Tibial artery (tissue), 4 donors: Measurements from ENCODE around the gene NEK11.
"Not testable (repeated sequence)": the region's sequence is repeated elsewhere in the genome, so short reads cannot be mapped to it uniquely, and the experiment has no call there.

Experiments
- DNase-seq, 2 donors: peaks; one replicate each; pipeline ENCODE4 v3.0.0-alpha.2; 2019
- H3K27ac ChIP-seq, 2 donors: fragments of 200-600 bp; sonication (generic) in 1 of 2; 1 replicate in 1 of 2; 2 replicates in 1 of 2; pipeline ENCODE4 v1.5.1; 2018 to 2019; ENCODE audit warnings: mild to moderate bottlenecking in 1 of 2
- H3K27me3 ChIP-seq, 2 donors: fragments of 200-600 bp; sonication (generic) in 1 of 2; one replicate each; pipeline versions ENCODE4 v1.5.1 to v1.6.0; 2016 to 2019
- H3K36me3 ChIP-seq, 3 donors: fragments of 200-600 bp; sonication (generic) in 2 of 3; one replicate each; pipeline ENCODE4 v1.5.1; 2016 to 2019; ENCODE audit warnings: mild to moderate bottlenecking in 2 of 3
- H3K4me1 ChIP-seq, 4 donors: fragments of 200-600 bp; sonication (generic) in 2 of 4; 1 replicate in 3 of 4; 2 replicates in 1 of 4; pipeline ENCODE4 v1.5.1; 2016 to 2019
- H3K4me3 ChIP-seq, 2 donors: fragments of 200-600 bp; sonication (generic) in 1 of 2; 1 replicate in 1 of 2; 2 replicates in 1 of 2; pipeline ENCODE4 v1.5.1; 2018 to 2019; ENCODE audit warnings: mild to moderate bottlenecking in 2 of 2
- H3K9me3 ChIP-seq, 3 donors: fragments of 200-600 bp; sonication (generic) in 1 of 3; one replicate each; pipeline ENCODE4 v1.5.1; 2016 to 2019
- CTCF ChIP-seq, 2 experiments: fragments of 200-600 bp in 1 of 2; fragments of 450-650 bp in 1 of 2; IDR thresholded peaks; one replicate each; pipeline ENCODE4 v1.5.1; 2017 to 2019; ENCODE audit warnings: antibody characterized with exemption in 2 of 2, mild to moderate bottlenecking in 1 of 2, moderate library complexity in 1 of 2
- intact Hi-C: fragments of 100-400 bp; cut with DNase I; formaldehyde crosslinking; loops from one replicate; pipeline ENCODE4 v1.15.0; 2023; ENCODE audit warnings: low total_unique reads

NEK11 gene

GRCh38 chr3:131329774-131330173 lies 303.1 kb downstream of the NEK11 start:
- no peaks in the 10 kb centered on the region for H3K4me1 ChIP-seq
- no peak overlapping the region for H3K27ac ChIP-seq
- no peak for TF ChIP-seq CTCF (IDR thresholded peaks at IDR 0.05)
- peaks cover 0 to 5% (median 0%) of the 10 kb centered on the region in 3 donors for H3K36me3 ChIP-seq
- H3K27me3 ChIP-seq: no peaks in the 10 kb centered on the region
- intact Hi-C loops: no loop called here
- no peak overlapping the region for H3K4me3 ChIP-seq
- no peaks in the 10 kb centered on the region for H3K9me3 ChIP-seq
- no peak for DNase-seq

- H3K27me3 ChIP-seq, H3K9me3 ChIP-seq, H3K4me1 ChIP-seq, DNase-seq, intact Hi-C loops, H3K4me3 ChIP-seq, H3K27ac ChIP-seq, H3K36me3 ChIP-seq: not testable (repeated sequence)
Observed at GRCh38 chr3:131331456-131332085, 304.9 kb downstream of the NEK11 start.

GRCh38 chr3:131338948-131339640 lies 312.4 kb downstream of the NEK11 start:
- no peaks in the 10 kb centered on the region for H3K27me3 ChIP-seq
- peaks cover 0 to 5% (median 0%) of the 10 kb centered on the region in 4 donors for H3K4me1 ChIP-seq
- intact Hi-C loops: no loop called here
- no peak for TF ChIP-seq CTCF (IDR thresholded peaks at IDR 0.05)
- no peak for DNase-seq
- H3K27ac ChIP-seq: no peak overlapping the region
- H3K9me3 ChIP-seq: peaks cover 0 to 6% (median 6%) of the 10 kb centered on the region in 3 donors
- H3K4me3 ChIP-seq: no peak overlapping the region
- H3K36me3 ChIP-seq: peaks cover 0 to 4% (median 0%) of the 10 kb centered on the region in 3 donors

GRCh38 chr3:131341761-131342160 lies 315.1 kb downstream of the NEK11 start:
- no peak overlapping the region for H3K4me3 ChIP-seq
- intact Hi-C loops: no loop called here
- DNase-seq: no peak
- no peak overlapping the region for H3K27ac ChIP-seq
- peaks cover 0 to 4% (median 0%) of the 10 kb centered on the region in 3 donors for H3K36me3 ChIP-seq
- TF ChIP-seq CTCF (IDR thresholded peaks at IDR 0.05): no peak
- H3K27me3 ChIP-seq: no peaks in the 10 kb centered on the region
- H3K4me1 ChIP-seq: peaks cover 0 to 5% (median 0%) of the 10 kb centered on the region in 4 donors
- peaks cover 0 to 7% (median 7%) of the 10 kb centered on the region in 3 donors for H3K9me3 ChIP-seq

GRCh38 chr3:131348911-131349310 lies 322.2 kb downstream of the NEK11 start:
- intact Hi-C loops: no loop called here
- no peak overlapping the region for H3K27ac ChIP-seq
- H3K4me3 ChIP-seq: no peak overlapping the region
- TF ChIP-seq CTCF (IDR thresholded peaks at IDR 0.05): no peak
- no peaks in the 10 kb centered on the region for H3K36me3 ChIP-seq
- no peaks in the 10 kb centered on the region for H3K4me1 ChIP-seq
- DNase-seq: no peak
- peaks cover 0 to 3% (median 3%) of the 10 kb centered on the region in 3 donors for H3K9me3 ChIP-seq
- no peaks in the 10 kb centered on the region for H3K27me3 ChIP-seq

- no peaks in the 10 kb centered on the region for H3K27me3 ChIP-seq
- no peak overlapping the region for H3K4me3 ChIP-seq
- no peaks in the 10 kb centered on the region for H3K4me1 ChIP-seq
- no peak for TF ChIP-seq CTCF (IDR thresholded peaks at IDR 0.05)
- no peaks in the 10 kb centered on the region for H3K36me3 ChIP-seq
- DNase-seq: no peak
- H3K9me3 ChIP-seq: no peaks in the 10 kb centered on the region
- intact Hi-C loops: no loop called here
- H3K27ac ChIP-seq: no peak overlapping the region
Observed at GRCh38 chr3:131349454-131349853, 322.8 kb downstream of the NEK11 start.
